Right atrium auricular region (tissue), 2 donors: ENCODE measurements around the gene DDAH2. TPM values are rescaled to one million over a fixed set of nuclear protein-coding genes. Genes with fewer than 3 reads are reported as not detected.

Source experiments
- DNase-seq: peaks from one replicate; pipeline ENCODE4 v3.0.0-alpha.2; 2019; ENCODE audit warnings: low spot score
- H3K27ac ChIP-seq, 2 donors: fragments of 200-600 bp; sonication (generic); 1 replicate in 1 of 2; 2 replicates in 1 of 2; pipeline ENCODE4 v1.5.1; 2016 to 2019
- H3K27me3 ChIP-seq, 2 donors: fragments of 200-600 bp; sonication (generic); one replicate each; pipeline versions ENCODE4 v1.5.1 to v1.6.0; 2017 to 2019
- H3K36me3 ChIP-seq: fragments of 200-600 bp; sonication (generic); one replicate; pipeline ENCODE4 v1.5.1; 2016
- H3K4me1 ChIP-seq, 2 donors: fragments of 200-600 bp; sonication (generic); one replicate each; pipeline versions ENCODE4 v1.5.1 to v1.6.0; 2017 to 2019
- H3K4me3 ChIP-seq, 2 donors: fragments of 200-600 bp; sonication (generic); 1 replicate in 1 of 2; 2 replicates in 1 of 2; pipeline ENCODE4 v1.5.1; 2017 to 2019; ENCODE audit warnings: mild to moderate bottlenecking in 1 of 2, moderate library complexity in 1 of 2
- H3K9me3 ChIP-seq, 2 donors: fragments of 200-600 bp; sonication (generic); one replicate each; pipeline ENCODE4 v1.5.1; 2019
- CTCF ChIP-seq, 2 donors: fragments of 200-600 bp; sonication (generic); IDR thresholded peaks; one replicate each; pipeline ENCODE4 v1.5.1; 2019; ENCODE audit warnings: antibody characterized with exemption in 2 of 2
- total RNA-seq, 2 donors: library from RNA; depleted of rRNA; stranded (reverse); fragments of >200 nt; gene quantifications; one replicate each; pipeline ENCODE4 v1.1.0, GENCODE V29; 2016

The DDAH2 gene
- total RNA-seq, 2 donors from 2014 or later, result 53.5 to 93.3 TPM

- no peaks in the 10 kb centered on the region for H3K27me3 ChIP-seq
- peaks cover 31% of the 10 kb centered on the region for H3K36me3 ChIP-seq
- peaks cover 0 to 17% of the 10 kb centered on the region in 2 donors for H3K4me1 ChIP-seq
- H3K4me3 ChIP-seq, result no peak overlapping the region
- H3K27ac ChIP-seq, result peak overlapping the region; percentile 61 to 70
- DNase-seq, result no peak
- H3K9me3 ChIP-seq, result no peaks in the 10 kb centered on the region
- no peak for TF ChIP-seq CTCF (IDR thresholded peaks at IDR 0.05)
Measured at GRCh38 chr6:31775633-31776484, 46.8 kb upstream of the DDAH2 start.

GRCh38 chr6:31775184-31775583 is 46.1 kb upstream of the DDAH2 start:
- H3K9me3 ChIP-seq, result no peaks in the 10 kb centered on the region
- peaks cover 0 to 17% of the 10 kb centered on the region in 2 donors for H3K4me1 ChIP-seq
- DNase-seq, result no peak
- H3K27me3 ChIP-seq, result no peaks in the 10 kb centered on the region
- H3K4me3 ChIP-seq, result no peak overlapping the region
- H3K27ac ChIP-seq, result no peak overlapping the region
- H3K36me3 ChIP-seq, result peaks cover 24% of the 10 kb centered on the region
- TF ChIP-seq CTCF (IDR thresholded peaks at IDR 0.05), result no peak

GRCh38 chr6:31771992-31772358 is 42.9 kb upstream of the DDAH2 start:
- no peak for TF ChIP-seq CTCF (IDR thresholded peaks at IDR 0.05)
- no peak for DNase-seq
- no peaks in the 10 kb centered on the region for H3K9me3 ChIP-seq
- peaks cover 0 to 9% of the 10 kb centered on the region in 2 donors for H3K4me1 ChIP-seq
- no peak overlapping the region for H3K27ac ChIP-seq
- H3K27me3 ChIP-seq, result no peaks in the 10 kb centered on the region
- no peaks in the 10 kb centered on the region for H3K36me3 ChIP-seq
- no peak overlapping the region for H3K4me3 ChIP-seq

- Histone ChIP-seq H3K4me1 (peaks cover 0 to 3% of the 10 kb centered on the region in 2 donors), H3K27me3 (no peaks in the 10 kb centered on the region), H3K36me3 (no peaks in the 10 kb centered on the region), H3K27ac (no peak overlapping the region), H3K9me3 (no peaks in the 10 kb centered on the region), H3K4me3 (no peak overlapping the region)
- no peak for DNase-seq
- no peak for TF ChIP-seq CTCF (IDR thresholded peaks at IDR 0.05)
Measured at GRCh38 chr6:31770860-31771259, 41.8 kb upstream of the DDAH2 start.

- Histone ChIP-seq H3K27ac (no peak overlapping the region), H3K4me3 (no peak overlapping the region), H3K9me3 (no peaks in the 10 kb centered on the region), H3K27me3 (no peaks in the 10 kb centered on the region), H3K36me3 (no peaks in the 10 kb centered on the region), H3K4me1 (peaks cover 0 to 4% of the 10 kb centered on the region in 2 donors)
- TF ChIP-seq CTCF (IDR thresholded peaks at IDR 0.05), result peak; percentile 44 to 75
- DNase-seq, result peak; percentile 67
Measured at GRCh38 chr6:31769684-31770371, 40.7 kb upstream of the DDAH2 start.
